GM12872 (cell line): ENCODE results near the gene CELF4.

Experiments
- TF ChIP-seq, protein P1 (sequence below): IDR thresholded peaks from 3 replicates; pipeline ENCODE4 v1.5.1; 2011; ENCODE audit warnings: low read depth, mild to moderate bottlenecking, low read length, moderate library complexity; ENCODE audit not compliant: insufficient read depth

The CELF4 gene

DNA sequence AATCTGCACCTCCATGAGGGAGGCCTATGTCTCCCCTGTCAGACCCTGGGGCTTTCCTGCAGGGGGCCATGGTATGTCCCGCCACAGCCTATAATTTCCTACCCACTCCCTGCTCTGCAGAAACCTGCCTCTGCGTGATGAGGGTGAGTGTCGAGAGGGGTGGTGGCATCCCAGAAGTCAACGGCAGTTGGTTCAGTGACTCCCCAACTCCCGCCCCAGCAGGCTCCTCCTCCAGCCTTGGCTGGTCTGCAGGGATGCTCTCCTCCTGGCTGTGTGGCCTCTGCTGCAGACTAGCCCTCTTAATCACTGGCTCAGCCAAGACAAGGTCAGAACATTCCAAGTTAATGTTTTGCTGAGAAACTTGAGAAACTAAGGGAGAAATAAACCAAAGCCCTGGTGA, 13.3 kb downstream of the CELF4 start:
- TF ChIP-seq, protein P1, sequence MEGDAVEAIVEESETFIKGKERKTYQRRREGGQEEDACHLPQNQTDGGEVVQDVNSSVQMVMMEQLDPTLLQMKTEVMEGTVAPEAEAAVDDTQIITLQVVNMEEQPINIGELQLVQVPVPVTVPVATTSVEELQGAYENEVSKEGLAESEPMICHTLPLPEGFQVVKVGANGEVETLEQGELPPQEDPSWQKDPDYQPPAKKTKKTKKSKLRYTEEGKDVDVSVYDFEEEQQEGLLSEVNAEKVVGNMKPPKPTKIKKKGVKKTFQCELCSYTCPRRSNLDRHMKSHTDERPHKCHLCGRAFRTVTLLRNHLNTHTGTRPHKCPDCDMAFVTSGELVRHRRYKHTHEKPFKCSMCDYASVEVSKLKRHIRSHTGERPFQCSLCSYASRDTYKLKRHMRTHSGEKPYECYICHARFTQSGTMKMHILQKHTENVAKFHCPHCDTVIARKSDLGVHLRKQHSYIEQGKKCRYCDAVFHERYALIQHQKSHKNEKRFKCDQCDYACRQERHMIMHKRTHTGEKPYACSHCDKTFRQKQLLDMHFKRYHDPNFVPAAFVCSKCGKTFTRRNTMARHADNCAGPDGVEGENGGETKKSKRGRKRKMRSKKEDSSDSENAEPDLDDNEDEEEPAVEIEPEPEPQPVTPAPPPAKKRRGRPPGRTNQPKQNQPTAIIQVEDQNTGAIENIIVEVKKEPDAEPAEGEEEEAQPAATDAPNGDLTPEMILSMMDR: no peak

DNA sequence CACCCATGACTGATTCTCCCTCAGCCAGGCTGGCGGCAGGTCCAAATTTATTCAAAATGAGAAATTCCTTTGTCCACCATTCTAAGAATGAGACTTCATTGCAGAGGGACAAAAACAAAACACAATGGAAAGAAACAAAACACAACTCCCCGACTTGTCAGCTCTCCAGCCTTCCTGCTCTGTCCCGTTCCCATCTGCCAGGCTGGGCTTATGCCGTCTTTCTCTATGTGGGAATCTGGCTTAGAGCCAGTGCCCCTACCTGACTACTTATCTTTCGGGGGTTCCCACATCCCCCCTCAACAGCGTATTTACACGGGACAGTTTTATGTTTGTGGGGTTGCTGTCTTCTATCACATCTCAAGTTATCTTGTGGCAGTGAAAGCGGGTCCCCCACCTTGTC, 13.8 kb downstream of the CELF4 start:
- TF ChIP-seq, protein P1: no peak

DNA sequence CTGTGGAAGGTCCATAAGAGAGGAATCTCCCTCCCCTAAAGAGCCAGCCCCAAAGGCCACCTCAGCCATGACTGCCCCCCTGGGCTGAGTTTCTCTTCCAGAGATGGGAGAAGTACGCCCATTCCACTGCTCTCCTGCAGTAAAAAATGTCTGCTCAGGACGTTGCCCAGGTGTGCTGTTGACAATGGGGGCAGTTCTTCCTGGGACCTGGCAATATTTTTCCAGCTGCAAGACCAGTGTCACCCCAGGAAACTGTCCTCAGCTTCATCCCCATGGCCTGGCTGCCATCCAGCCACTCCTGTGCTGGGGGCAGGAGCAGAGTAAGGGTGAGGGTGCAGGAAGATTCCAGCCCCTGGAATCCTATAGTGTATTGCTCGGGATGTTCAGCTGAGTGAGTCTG, 14.3 kb downstream of the CELF4 start:
- TF ChIP-seq, protein P1: no peak

- TF ChIP-seq, protein P1: no peak
Measured at GRCh38 chr18:37550118-37550875, 15.3 kb downstream of the CELF4 start.

DNA sequence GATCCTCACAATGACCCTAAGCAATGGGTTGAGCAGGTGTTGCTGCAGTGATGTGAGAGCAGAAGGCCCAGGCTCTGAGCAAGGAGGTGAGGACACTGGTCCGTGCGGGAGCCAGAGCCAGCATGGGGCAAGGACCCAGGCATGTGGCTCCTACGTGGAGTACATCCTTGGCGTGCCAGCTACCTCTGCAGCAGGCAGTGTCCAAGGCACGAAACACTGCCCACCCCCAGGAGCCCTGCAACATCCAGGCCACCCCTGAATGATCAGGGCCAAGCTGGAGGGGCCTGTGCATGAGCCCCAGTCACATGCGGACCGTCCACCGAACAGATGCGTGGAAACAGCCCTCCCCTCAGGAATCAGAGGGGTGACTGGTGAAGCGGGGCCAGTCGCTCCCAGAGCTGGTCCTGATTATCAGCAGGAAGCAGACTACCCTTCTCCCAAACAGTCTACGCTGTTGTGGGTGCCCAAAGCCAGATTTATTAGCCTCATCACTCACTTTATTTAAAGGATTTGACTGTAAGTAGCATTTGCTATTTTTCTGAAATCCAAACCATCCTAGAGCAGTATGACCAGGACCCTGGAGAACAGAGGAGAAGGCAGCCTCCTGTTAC, 16.8 kb downstream of the CELF4 start:
- TF ChIP-seq, protein P1: no peak

DNA sequence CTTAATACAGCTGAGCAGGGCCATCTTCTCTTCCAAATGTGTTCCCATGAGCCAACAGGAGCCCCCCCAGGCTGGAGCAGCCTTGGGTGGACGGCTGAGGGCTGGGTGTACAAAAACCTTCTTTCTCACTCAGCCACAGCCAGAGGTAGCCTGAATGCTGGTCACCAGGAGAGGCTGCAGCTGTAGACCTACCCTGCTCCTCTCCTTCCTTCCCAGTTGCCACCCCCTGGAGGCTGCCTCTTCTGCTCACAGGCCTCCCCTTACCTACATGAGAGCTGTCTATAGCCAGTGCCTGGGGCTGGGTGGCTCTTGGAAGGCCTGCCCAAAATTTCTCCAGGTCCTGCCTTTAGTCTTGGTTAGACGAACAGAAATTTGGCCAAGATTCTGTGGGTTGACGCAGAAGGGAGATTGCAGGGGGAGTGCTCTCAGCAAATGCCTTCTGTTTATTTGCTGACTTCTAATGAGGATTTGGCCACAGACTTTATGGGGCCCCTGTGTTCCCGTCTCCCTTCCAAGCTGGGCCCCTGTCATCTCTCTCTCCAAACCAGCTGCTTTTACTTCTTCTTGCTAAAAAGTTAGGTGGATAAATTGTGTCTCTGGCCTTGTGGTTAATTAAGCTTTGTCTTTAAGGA, 18.3 kb downstream of the CELF4 start:
- TF ChIP-seq, protein P1: no peak

DNA sequence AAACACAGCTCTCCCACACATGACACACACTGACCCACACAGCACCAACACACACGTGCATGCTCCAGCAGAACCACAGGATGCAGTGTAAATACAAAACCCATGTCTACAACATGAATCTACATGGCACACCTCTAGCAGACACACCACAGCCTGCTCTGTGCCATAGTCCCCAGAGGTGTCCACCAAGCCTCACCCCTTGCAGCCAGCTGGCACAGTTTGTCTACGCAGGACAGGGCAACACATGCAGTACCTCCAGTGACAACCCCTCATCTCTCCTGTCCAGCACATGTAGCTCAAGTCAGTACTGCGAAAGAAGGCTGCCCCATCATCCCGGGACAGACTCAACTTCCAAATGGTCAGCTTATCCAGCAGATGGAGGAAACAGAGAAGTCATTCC, 18.9 kb downstream of the CELF4 start:
- TF ChIP-seq, protein P1: no peak
